ENCODE results near the gene MYCBP2.

The MYCBP2 gene

GRCh38 chr13:77143431-77143830 is 183.5 kb downstream of the MYCBP2 start:
- Histone ChIP-seq H3K27ac (no peak overlapping the region), H3K27me3 (no peaks in the 10 kb centered on the region), H3K36me3 (peaks cover 69% of the 10 kb centered on the region), H3K4me1 (ENCODE audit: control insufficient read depth in 1 of 2, insufficient read depth in 1 of 2, low read depth in 1 of 2, low read length in 1 of 2) (no peaks in the 10 kb centered on the region), H3K9me3 (no peaks in the 10 kb centered on the region), H3K4me3 (ENCODE audit: low read depth in 1 of 2, low read length in 1 of 2) (no peak overlapping the region)
- TF ChIP-seq CTCF (IDR thresholded peaks at IDR 0.05): no peak

- H3K27me3 ChIP-seq: no peaks in the 10 kb centered on the region
- H3K4me3 ChIP-seq (ENCODE audit: low read depth in 1 of 2, low read length in 1 of 2): no peak overlapping the region
- TF ChIP-seq CTCF (IDR thresholded peaks at IDR 0.05): no peak
- no peaks in the 10 kb centered on the region for H3K9me3 ChIP-seq
- H3K36me3 ChIP-seq: peaks cover 78% of the 10 kb centered on the region
- H3K27ac ChIP-seq: no peak overlapping the region
- H3K4me1 ChIP-seq (ENCODE audit: control insufficient read depth in 1 of 2, insufficient read depth in 1 of 2, low read depth in 1 of 2, low read length in 1 of 2): no peaks in the 10 kb centered on the region
Observed at GRCh38 chr13:77139306-77139705, 187.6 kb downstream of the MYCBP2 start.

GRCh38 chr13:77138813-77139212 is 188.1 kb downstream of the MYCBP2 start:
- TF ChIP-seq CTCF (IDR thresholded peaks at IDR 0.05): no peak
- H3K4me3 ChIP-seq (ENCODE audit: low read depth in 1 of 2, low read length in 1 of 2): no peak overlapping the region
- H3K36me3 ChIP-seq: peaks cover 78% of the 10 kb centered on the region
- no peaks in the 10 kb centered on the region for H3K9me3 ChIP-seq
- H3K27ac ChIP-seq: no peak overlapping the region
- H3K4me1 ChIP-seq (ENCODE audit: control insufficient read depth in 1 of 2, insufficient read depth in 1 of 2, low read depth in 1 of 2, low read length in 1 of 2): no peaks in the 10 kb centered on the region
- H3K27me3 ChIP-seq: no peaks in the 10 kb centered on the region

GRCh38 chr13:77136902-77137420 is 189.9 kb downstream of the MYCBP2 start:
- Histone ChIP-seq H3K36me3 (peaks cover 69% of the 10 kb centered on the region), H3K9me3 (no peaks in the 10 kb centered on the region), H3K27me3 (no peaks in the 10 kb centered on the region), H3K27ac (no peak overlapping the region), H3K4me1 (ENCODE audit: control insufficient read depth in 1 of 2, insufficient read depth in 1 of 2, low read depth in 1 of 2, low read length in 1 of 2) (no peaks in the 10 kb centered on the region), H3K4me3 (ENCODE audit: low read depth in 1 of 2, low read length in 1 of 2) (no peak overlapping the region)
- no peak for TF ChIP-seq CTCF (IDR thresholded peaks at IDR 0.05)

GRCh38 chr13:77124423-77124822 is 202.5 kb downstream of the MYCBP2 start:
- H3K27ac ChIP-seq: no peak overlapping the region
- H3K27me3 ChIP-seq: no peaks in the 10 kb centered on the region
- H3K9me3 ChIP-seq: no peaks in the 10 kb centered on the region
- H3K4me3 ChIP-seq (ENCODE audit: low read depth in 1 of 2, low read length in 1 of 2): no peak overlapping the region
- TF ChIP-seq CTCF (IDR thresholded peaks at IDR 0.05): no peak
- peaks cover 49% of the 10 kb centered on the region for H3K36me3 ChIP-seq
- peaks cover 2 to 6% of the 10 kb centered on the region in 2 experiments for H3K4me1 ChIP-seq (ENCODE audit: control insufficient read depth in 1 of 2, insufficient read depth in 1 of 2, low read depth in 1 of 2, low read length in 1 of 2)

GRCh38 chr13:77118134-77118533 is 208.8 kb downstream of the MYCBP2 start:
- no peaks in the 10 kb centered on the region for H3K9me3 ChIP-seq
- H3K4me1 ChIP-seq (ENCODE audit: control insufficient read depth in 1 of 2, insufficient read depth in 1 of 2, low read depth in 1 of 2, low read length in 1 of 2): peaks cover 2 to 6% of the 10 kb centered on the region in 2 experiments
- H3K4me3 ChIP-seq (ENCODE audit: low read depth in 1 of 2, low read length in 1 of 2): no peak overlapping the region
- no peaks in the 10 kb centered on the region for H3K27me3 ChIP-seq
- H3K36me3 ChIP-seq: peaks cover 54% of the 10 kb centered on the region
- no peak overlapping the region for H3K27ac ChIP-seq
- no peak for TF ChIP-seq CTCF (IDR thresholded peaks at IDR 0.05)
